Left ventricle myocardium inferior (tissue), 1 donor: ENCODE data around the gene PTP4A2. TPM values are rescaled to one million over a fixed set of nuclear protein-coding genes. Genes with fewer than 3 reads are reported as not detected.

ENCODE experiments used
- DNase-seq: peaks from one replicate; pipeline ENCODE4 v3.0.0-alpha.2; 2020
- H3K27ac ChIP-seq: fragments of 200-600 bp; replicated peaks from 2 replicates; pipeline ENCODE4 v1.8.0; 2021
- H3K27me3 ChIP-seq: fragments of 200-600 bp; 2 replicates; pipeline ENCODE4 v1.8.0; 2021; ENCODE audit warnings: low read depth
- H3K36me3 ChIP-seq: fragments of 200-600 bp; 2 replicates; pipeline ENCODE4 v1.8.0; 2021
- H3K4me1 ChIP-seq: fragments of 200-600 bp; 2 replicates; pipeline ENCODE4 v1.8.0; 2021
- H3K4me3 ChIP-seq: fragments of 200-600 bp; 2 replicates; pipeline ENCODE4 v1.8.0; 2021; ENCODE audit warnings: mild to moderate bottlenecking, moderate library complexity
- H3K9me3 ChIP-seq: fragments of 200-600 bp; replicated peaks from 2 replicates; pipeline ENCODE4 v1.8.0; 2021
- intact Hi-C: fragments of 100-400 bp; cut with micrococcal nuclease; formaldehyde crosslinking; loops from one replicate; pipeline ENCODE4 v1.11.0; 2022
- total RNA-seq: library from RNA; stranded (reverse); fragmentation: NEBNext Ultra II Directional; extraction: Animal tissue kit (Norgen Biotek cat#: 25700); gene quantifications from one replicate; pipeline ENCODE4 v1.2.1, GENCODE V29; 2021
- TF ChIP-seq, protein P1 (sequence below): fragments of 200-600 bp; IDR thresholded peaks from 2 replicates; pipeline ENCODE4 v1.8.0; 2021; ENCODE audit warnings: antibody characterized with exemption, mild to moderate bottlenecking, borderline replicate concordance
- donor health status: DM: no; HTN: yes; CAD: no; lungs with severe emphysema.

Gene PTP4A2
- total RNA-seq, 1 donor from 2014 or later, result 203 TPM

- H3K27ac ChIP-seq, result no peak overlapping the region
- H3K9me3 ChIP-seq, result peaks cover 7% of the 10 kb centered on the region
- no peaks in the 10 kb centered on the region for H3K4me1 ChIP-seq
- no peak overlapping the region for H3K4me3 ChIP-seq
- TF ChIP-seq, protein P1, sequence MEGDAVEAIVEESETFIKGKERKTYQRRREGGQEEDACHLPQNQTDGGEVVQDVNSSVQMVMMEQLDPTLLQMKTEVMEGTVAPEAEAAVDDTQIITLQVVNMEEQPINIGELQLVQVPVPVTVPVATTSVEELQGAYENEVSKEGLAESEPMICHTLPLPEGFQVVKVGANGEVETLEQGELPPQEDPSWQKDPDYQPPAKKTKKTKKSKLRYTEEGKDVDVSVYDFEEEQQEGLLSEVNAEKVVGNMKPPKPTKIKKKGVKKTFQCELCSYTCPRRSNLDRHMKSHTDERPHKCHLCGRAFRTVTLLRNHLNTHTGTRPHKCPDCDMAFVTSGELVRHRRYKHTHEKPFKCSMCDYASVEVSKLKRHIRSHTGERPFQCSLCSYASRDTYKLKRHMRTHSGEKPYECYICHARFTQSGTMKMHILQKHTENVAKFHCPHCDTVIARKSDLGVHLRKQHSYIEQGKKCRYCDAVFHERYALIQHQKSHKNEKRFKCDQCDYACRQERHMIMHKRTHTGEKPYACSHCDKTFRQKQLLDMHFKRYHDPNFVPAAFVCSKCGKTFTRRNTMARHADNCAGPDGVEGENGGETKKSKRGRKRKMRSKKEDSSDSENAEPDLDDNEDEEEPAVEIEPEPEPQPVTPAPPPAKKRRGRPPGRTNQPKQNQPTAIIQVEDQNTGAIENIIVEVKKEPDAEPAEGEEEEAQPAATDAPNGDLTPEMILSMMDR, result no peak
- H3K27me3 ChIP-seq, result no peaks in the 10 kb centered on the region
- intact Hi-C loops, result no loop called here
- no peak for DNase-seq
- no peaks in the 10 kb centered on the region for H3K36me3 ChIP-seq
Measured at GRCh38 chr1:31870086-31870736, 68.0 kb downstream of the PTP4A2 start.

- no peak overlapping the region for H3K4me3 ChIP-seq
- TF ChIP-seq, protein P1, result no peak
- intact Hi-C loops, result no loop called here
Measured at GRCh38 chr1:31869449-31869848, 68.7 kb downstream of the PTP4A2 start.

GRCh38 chr1:31868862-31869261 is 69.3 kb downstream of the PTP4A2 start:
- no peak overlapping the region for H3K4me3 ChIP-seq
- intact Hi-C loops, result no loop called here
- no peaks in the 10 kb centered on the region for H3K27me3 ChIP-seq
- H3K4me1 ChIP-seq, result no peaks in the 10 kb centered on the region
- H3K9me3 ChIP-seq, result peaks cover 7% of the 10 kb centered on the region
- no peak overlapping the region for H3K27ac ChIP-seq
- TF ChIP-seq, protein P1, result no peak
- H3K36me3 ChIP-seq, result no peaks in the 10 kb centered on the region
- no peak for DNase-seq

More at GRCh38 chr1:31869449-31869848, 68.7 kb downstream of the PTP4A2 start:
- Histone ChIP-seq H3K4me1 (no peaks in the 10 kb centered on the region), H3K9me3 (peaks cover 7% of the 10 kb centered on the region), H3K36me3 (no peaks in the 10 kb centered on the region), H3K27me3 (no peaks in the 10 kb centered on the region), H3K27ac (no peak overlapping the region)
- no peak for DNase-seq

GRCh38 chr1:31867546-31867945 is 70.6 kb downstream of the PTP4A2 start:
- DNase-seq, result no peak
- H3K4me3 ChIP-seq, result no peak overlapping the region
- intact Hi-C loops, result no loop called here

GRCh38 chr1:31866450-31867032 is 71.6 kb downstream of the PTP4A2 start:
- no peaks in the 10 kb centered on the region for H3K27me3 ChIP-seq
- intact Hi-C loops, result no loop called here
- TF ChIP-seq, protein P1, result no peak
- H3K36me3 ChIP-seq, result no peaks in the 10 kb centered on the region
- no peaks in the 10 kb centered on the region for H3K9me3 ChIP-seq
- no peaks in the 10 kb centered on the region for H3K4me1 ChIP-seq
- DNase-seq, result no peak
- H3K4me3 ChIP-seq, result no peak overlapping the region
- H3K27ac ChIP-seq, result no peak overlapping the region

More at GRCh38 chr1:31867546-31867945, 70.6 kb downstream of the PTP4A2 start:
- no peaks in the 10 kb centered on the region for H3K36me3 ChIP-seq
- no peak overlapping the region for H3K27ac ChIP-seq
- no peaks in the 10 kb centered on the region for H3K27me3 ChIP-seq
- H3K9me3 ChIP-seq, result no peaks in the 10 kb centered on the region
- no peaks in the 10 kb centered on the region for H3K4me1 ChIP-seq
- TF ChIP-seq, protein P1, result no peak
